Fibroblast of the aortic adventitia (primary cell): ENCODE data around the gene SLC23A1. TPM values are rescaled to one million over a fixed set of nuclear protein-coding genes. Genes with fewer than 3 reads are reported as not detected.
"Not testable (repeated sequence)": the region's sequence is repeated elsewhere in the genome, so short reads cannot be mapped to it uniquely, and the experiment has no call there.

ENCODE experiments used
- DNase-seq: peaks from one replicate; pipeline ENCODE4 v3.0.0-alpha.2; 2010; ENCODE audit warnings: low read depth
- H3K4me3 ChIP-seq: 2 replicates; pipeline ENCODE4 v1.5.1; 2011; ENCODE audit warnings: low read depth, mild to moderate bottlenecking, control low read depth, low read length, moderate library complexity
- CTCF ChIP-seq: IDR thresholded peaks from 2 replicates; pipeline ENCODE4 v1.5.1; 2011; ENCODE audit warnings: mild to moderate bottlenecking, low read length, control low read depth, inconsistent platforms; ENCODE audit not compliant: insufficient read depth
- total RNA-seq: library from RNA; depleted of rRNA; stranded (reverse); fragments of >200 nt; gene quantifications from 2 replicates; pipeline ENCODE4 v1.2.3, GENCODE V29; 2012; ENCODE audit warnings: low replicate concordance

Gene SLC23A1
- total RNA-seq, 1 donor, result not detected

- no peak within 1 kb of the TSS for H3K4me3 ChIP-seq
- DNase-seq, result no peak
- TF ChIP-seq CTCF, result no peak
Measured at GRCh38 chr5:139389701-139390638, 6.9 kb upstream of the SLC23A1 start, which contains the start of gene MZB1. MZB1 (minus strand) TSS chr5:139389913; CDS start chr5:139389856, 57 bp downstream.

- peak; percentile 51 for DNase-seq
- H3K4me3 ChIP-seq, result no peak overlapping the region
- no peak for TF ChIP-seq CTCF
Measured at GRCh38 chr5:139388198-139388821, 5.2 kb upstream of the SLC23A1 start.

- TF ChIP-seq CTCF, result no peak
- no peak for DNase-seq
- no peak overlapping the region for H3K4me3 ChIP-seq
Measured at GRCh38 chr5:139387611-139388197, 4.6 kb upstream of the SLC23A1 start.

- DNase-seq, H3K4me3 ChIP-seq: not testable (repeated sequence)
Measured at GRCh38 chr5:139386956-139387355, 3.9 kb upstream of the SLC23A1 start.

- DNase-seq, result no peak
- no peak overlapping the region for H3K4me3 ChIP-seq
- no peak for TF ChIP-seq CTCF
Measured at GRCh38 chr5:139386050-139386438, 2.9 kb upstream of the SLC23A1 start.

- TF ChIP-seq CTCF, result peak; percentile 7
- DNase-seq, result peak; percentile 54
- H3K4me3 ChIP-seq, result peak overlapping the region; percentile 47
Measured at GRCh38 chr5:139385061-139386049, 2.3 kb upstream of the SLC23A1 start.
